CD14-positive monocyte (primary cell): ENCODE results near the gene MILR1. TPM values are rescaled to one million over a fixed set of nuclear protein-coding genes. Genes with fewer than 3 reads are reported as not detected.

Experiments
- DNase-seq, 3 donors: peaks; one replicate each; pipeline ENCODE4 v3.0.0-alpha.2; 2011 to 2022
- H2AFZ ChIP-seq: 2 replicates; pipeline ENCODE4 v1.6.0; 2012; ENCODE audit warnings: mild to moderate bottlenecking, low read depth, low read length, inconsistent platforms; ENCODE audit not compliant: insufficient read depth, poor library complexity, severe bottlenecking
- H3K27ac ChIP-seq, 2 donors: 1 replicate in 1 of 2; 2 replicates in 1 of 2; pipeline ENCODE4 v1.5.1; 2012 to 2013; ENCODE audit warnings: low read length in 2 of 2, control low read depth in 1 of 2, inconsistent platforms in 1 of 2, low read depth in 1 of 2, mild to moderate bottlenecking in 1 of 2
- H3K27me3 ChIP-seq, 2 donors: one replicate each; pipeline versions ENCODE4 v1.6.0 to v1.6.1; 2011 to 2013; ENCODE audit warnings: low read length in 2 of 2; ENCODE audit not compliant: control insufficient read depth in 2 of 2, insufficient read depth in 2 of 2
- H3K36me3 ChIP-seq, 2 donors: replicated peaks in 1 of 2; 1 replicate in 1 of 2; 2 replicates in 1 of 2; pipeline versions ENCODE4 v1.5.1 to v1.6.1; 2012 to 2013; ENCODE audit warnings: low read length in 2 of 2, control low read depth in 1 of 2, inconsistent platforms in 1 of 2, mild to moderate bottlenecking in 1 of 2; ENCODE audit not compliant: insufficient read depth in 2 of 2, control insufficient read depth in 1 of 2
- H3K4me1 ChIP-seq, 2 donors: 1 replicate in 1 of 2; 2 replicates in 1 of 2; pipeline versions ENCODE4 v1.5.1 to v1.6.1; 2012 to 2013; ENCODE audit warnings: low read length in 2 of 2, control low read depth in 1 of 2, inconsistent platforms in 1 of 2, mild to moderate bottlenecking in 1 of 2, moderate library complexity in 1 of 2; ENCODE audit not compliant: insufficient read depth in 2 of 2, control insufficient read depth in 1 of 2
- H3K4me2 ChIP-seq: replicated peaks from 2 replicates; pipeline ENCODE3; 2012; ENCODE audit warnings: low read length, moderate library complexity, mild to moderate bottlenecking; ENCODE audit not compliant: poor library complexity, severe bottlenecking; ENCODE audit errors: extremely low read depth
- H3K4me3 ChIP-seq, 3 experiments: fragments of 200-600 bp in 1 of 3; sonication (generic) in 1 of 3; replicated peaks in 1 of 3; 1 replicate in 2 of 3; 2 replicates in 1 of 3; pipeline ENCODE4 v1.5.1; 2011 to 2013; ENCODE audit warnings: low read length in 3 of 3, mild to moderate bottlenecking in 3 of 3, control low read depth in 2 of 3, low read depth in 2 of 3, inconsistent platforms in 1 of 3, moderate library complexity in 1 of 3
- H3K79me2 ChIP-seq: 2 replicates; pipeline ENCODE4 v1.6.0; 2012; ENCODE audit warnings: mild to moderate bottlenecking, control low read depth, inconsistent platforms, low read length, moderate library complexity; ENCODE audit not compliant: insufficient read depth
- H3K9ac ChIP-seq: 2 replicates; pipeline ENCODE4 v1.6.0; 2017; ENCODE audit warnings: low read length, mild to moderate bottlenecking; ENCODE audit not compliant: insufficient read depth, poor library complexity, severe bottlenecking
- H3K9me3 ChIP-seq, 2 donors: replicated peaks in 1 of 2; 1 replicate in 1 of 2; 2 replicates in 1 of 2; pipeline versions ENCODE4 v1.5.1 to v1.6.1; 2012 to 2013; ENCODE audit warnings: low read length in 2 of 2, control low read depth in 1 of 2; ENCODE audit not compliant: control insufficient read depth in 1 of 2, insufficient read depth in 1 of 2
- H4K20me1 ChIP-seq: 2 replicates; pipeline ENCODE4 v1.6.0; 2012; ENCODE audit warnings: mild to moderate bottlenecking, low read length, control low read depth, moderate library complexity; ENCODE audit not compliant: insufficient read depth
- H3K27ac Mint-ChIP-seq, 7 donors: one replicate each; pipeline ENCODE4 v1.8.0; 2020; ENCODE audit warnings: mild to moderate bottlenecking in 7 of 7, mixed read lengths in 7 of 7, moderate library complexity in 6 of 7, inconsistent platforms in 2 of 7
- H3K27me3 Mint-ChIP-seq, 3 donors: one replicate each; pipeline ENCODE4 v1.8.0; 2021 to 2022; ENCODE audit warnings: low read depth in 3 of 3, mild to moderate bottlenecking in 3 of 3, mixed read lengths in 3 of 3, moderate library complexity in 3 of 3, inconsistent platforms in 1 of 3
- H3K36me3 Mint-ChIP-seq, 2 donors: one replicate each; pipeline ENCODE4 v1.8.0; 2020; ENCODE audit warnings: mixed read lengths in 2 of 2, inconsistent platforms in 1 of 2, mild to moderate bottlenecking in 1 of 2
- H3K4me1 Mint-ChIP-seq: one replicate; pipeline ENCODE4 v1.8.0; 2020; ENCODE audit warnings: mild to moderate bottlenecking, mixed read lengths
- H3K4me3 Mint-ChIP-seq, 2 donors: one replicate each; pipeline ENCODE4 v1.8.0; 2020; ENCODE audit warnings: mild to moderate bottlenecking in 2 of 2, mixed read lengths in 2 of 2, moderate library complexity in 1 of 2
- H3K9me3 Mint-ChIP-seq, 7 donors: one replicate each; pipeline ENCODE4 v1.8.0; 2020 to 2022; ENCODE audit warnings: mixed read lengths in 7 of 7, mild to moderate bottlenecking in 6 of 7, moderate library complexity in 6 of 7, inconsistent platforms in 2 of 7
- WGBS: methylation state at CpG from one replicate; pipeline ENCODE4 v1.1.5; 2013; ENCODE audit warnings: missing lambda C conversion rate; ENCODE audit not compliant: insufficient coverage; 5-methylcytosine and 5-hydroxymethylcytosine counted together
- intact Hi-C, 2 donors: fragments of 100-400 bp; cut with micrococcal nuclease; formaldehyde crosslinking; loops; one replicate each; pipeline versions ENCODE4 v1.15.0 to v1.15.1; 2023
- polyA plus RNA-seq, 3 donors: library from polyadenylated mRNA; depleted of rRNA in 1 of 3; unstranded in 2 of 3; stranded (reverse) in 1 of 3; fragments of 300-500 nt in 2 of 3; fragments of >200 nt in 1 of 3; fragmentation: Illumina TruSeq in 2 of 3; gene quantifications; 1 replicate in 2 of 3; 2 replicates in 1 of 3; pipeline ENCODE4 v1.2.3, GENCODE V29; 2012 to 2021
- TF ChIP-seq, protein P1 (sequence below): fragments of 200-600 bp; IDR thresholded peaks from one replicate; pipeline ENCODE4 v1.8.0; 2022; ENCODE audit warnings: antibody characterized with exemption, mild to moderate bottlenecking

The MILR1 gene
- polyA plus RNA-seq, 3 donors: 72.0 to 95.2 (median 81.7) TPM

DNA sequence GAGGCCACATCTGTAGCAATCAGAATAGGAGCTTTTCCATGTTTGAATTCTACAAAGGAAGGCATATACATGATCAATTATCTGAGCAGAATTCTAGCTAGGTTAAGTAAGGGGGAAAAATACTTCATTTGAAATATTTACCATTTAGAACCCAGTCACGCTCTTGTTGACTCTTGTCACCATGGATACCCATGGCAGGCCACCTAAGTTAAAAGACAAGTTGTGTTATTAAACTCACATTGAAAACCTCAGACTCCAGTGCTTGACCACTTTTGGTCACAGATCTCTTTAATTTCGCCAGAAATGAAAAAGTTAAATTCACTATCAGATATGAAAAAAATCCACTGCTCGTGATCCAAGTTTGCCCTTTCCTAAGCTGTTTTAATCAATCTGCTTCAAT lies 53.1 kb downstream of the MILR1 start:
- Mint-ChIP-seq H3K27ac (peak overlapping the region in 5 of 7 donors; percentile 3 to 70 (median 38)), H3K9me3 (peaks cover 0 to 5% (median 2%) of the 10 kb centered on the region in 7 donors), H3K36me3 (peaks cover 70 to 71% of the 10 kb centered on the region in 2 donors), H3K4me1 (peaks cover 45% of the 10 kb centered on the region), H3K4me3 (no peak overlapping the region), H3K27me3 (no peaks in the 10 kb centered on the region)
- Histone ChIP-seq H4K20me1 (peaks cover 86% of the 10 kb centered on the region), H3K4me2 (no peak overlapping the region), H3K27me3 (no peaks in the 10 kb centered on the region), H3K36me3 (peaks cover 66 to 69% of the 10 kb centered on the region in 2 donors), H3K79me2 (peaks cover 76% of the 10 kb centered on the region), H3K9ac (no peak overlapping the region), H2AFZ (no peak overlapping the region), H3K27ac (no peak overlapping the region), H3K4me3 (no peak overlapping the region), H3K9me3 (no peaks in the 10 kb centered on the region), H3K4me1 (peaks cover 20 to 39% of the 10 kb centered on the region in 2 donors)
- no peak for DNase-seq
- TF ChIP-seq, protein P1, sequence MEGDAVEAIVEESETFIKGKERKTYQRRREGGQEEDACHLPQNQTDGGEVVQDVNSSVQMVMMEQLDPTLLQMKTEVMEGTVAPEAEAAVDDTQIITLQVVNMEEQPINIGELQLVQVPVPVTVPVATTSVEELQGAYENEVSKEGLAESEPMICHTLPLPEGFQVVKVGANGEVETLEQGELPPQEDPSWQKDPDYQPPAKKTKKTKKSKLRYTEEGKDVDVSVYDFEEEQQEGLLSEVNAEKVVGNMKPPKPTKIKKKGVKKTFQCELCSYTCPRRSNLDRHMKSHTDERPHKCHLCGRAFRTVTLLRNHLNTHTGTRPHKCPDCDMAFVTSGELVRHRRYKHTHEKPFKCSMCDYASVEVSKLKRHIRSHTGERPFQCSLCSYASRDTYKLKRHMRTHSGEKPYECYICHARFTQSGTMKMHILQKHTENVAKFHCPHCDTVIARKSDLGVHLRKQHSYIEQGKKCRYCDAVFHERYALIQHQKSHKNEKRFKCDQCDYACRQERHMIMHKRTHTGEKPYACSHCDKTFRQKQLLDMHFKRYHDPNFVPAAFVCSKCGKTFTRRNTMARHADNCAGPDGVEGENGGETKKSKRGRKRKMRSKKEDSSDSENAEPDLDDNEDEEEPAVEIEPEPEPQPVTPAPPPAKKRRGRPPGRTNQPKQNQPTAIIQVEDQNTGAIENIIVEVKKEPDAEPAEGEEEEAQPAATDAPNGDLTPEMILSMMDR: no peak
- intact Hi-C loops: no loop called here
- 92% methylated on average over 3 of the region's 3 CpGs for WGBS

DNA sequence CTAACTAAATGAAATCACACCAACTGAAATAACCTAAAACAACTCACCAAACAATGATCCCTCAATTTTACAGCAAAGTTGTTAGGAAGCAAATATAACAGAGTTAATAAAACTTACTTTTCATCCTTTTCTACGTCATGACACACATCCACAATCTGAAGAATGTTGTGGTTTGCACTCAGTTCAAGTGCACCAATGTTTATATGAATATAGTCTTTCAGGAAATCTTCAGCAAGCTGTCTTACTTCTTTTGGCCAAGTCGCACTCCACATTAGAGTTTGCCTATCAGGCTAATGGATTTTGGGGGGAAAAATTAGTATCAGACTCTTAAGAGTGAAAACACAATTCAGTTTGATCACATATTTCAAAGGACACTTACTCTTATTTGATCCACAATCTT lies 53.9 kb downstream of the MILR1 start:
- H3K4me1 ChIP-seq: peaks cover 18 to 39% of the 10 kb centered on the region in 2 donors
- DNase-seq: no peak
- no peaks in the 10 kb centered on the region for H3K9me3 ChIP-seq
- peaks cover 84% of the 10 kb centered on the region for H3K79me2 ChIP-seq
- H3K4me3 ChIP-seq: peak overlapping the region in 1 of 3 experiments; percentile 99
- no peak overlapping the region for H3K9ac ChIP-seq
- H3K4me2 ChIP-seq: no peak overlapping the region
- peaks cover 66 to 69% of the 10 kb centered on the region in 2 donors for H3K36me3 ChIP-seq
- intact Hi-C loops: no loop called here
- peaks cover 86% of the 10 kb centered on the region for H4K20me1 ChIP-seq
- no CpG with 5 or more reads among the region's 2 CpGs for WGBS
- Mint-ChIP-seq H3K27me3 (no peaks in the 10 kb centered on the region), H3K36me3 (peaks cover 70 to 71% of the 10 kb centered on the region in 2 donors), H3K9me3 (peaks cover 0 to 5% (median 2%) of the 10 kb centered on the region in 7 donors), H3K27ac (peak overlapping the region in 3 of 7 donors; percentile 10 to 40 (median 15)), H3K4me1 (peaks cover 41% of the 10 kb centered on the region), H3K4me3 (no peak overlapping the region)
- TF ChIP-seq, protein P1: no peak
- H3K27ac ChIP-seq: no peak overlapping the region
- no peaks in the 10 kb centered on the region for H3K27me3 ChIP-seq
- no peak overlapping the region for H2AFZ ChIP-seq
